H1 (cell line): ENCODE results near the gene OLIG2. TPM values are rescaled to one million over a fixed set of nuclear protein-coding genes. Genes with fewer than 3 reads are reported as not detected.

Experiments
- ASH2L ChIP-seq: fragments of 200-600, 300-600 bp; sonication (generic); IDR thresholded peaks from one replicate; pipeline ENCODE4 v1.7.1; 2017; ENCODE audit warnings: low read length
- ATF2 ChIP-seq: IDR thresholded peaks from 2 replicates; pipeline ENCODE4 v1.6.1; 2012; ENCODE audit warnings: low read length, inconsistent platforms
- BACH1 ChIP-seq: IDR thresholded peaks from 2 replicates; pipeline ENCODE4 v1.6.1; 2012; ENCODE audit warnings: low read length, improper control_type of control experiment
- CHD2 ChIP-seq: IDR thresholded peaks from 2 replicates; pipeline ENCODE4 v1.6.1; 2012; ENCODE audit warnings: low read length, improper control_type of control experiment
- CTBP2 ChIP-seq: IDR thresholded peaks from 2 replicates; pipeline ENCODE4 v1.7.0; 2011; ENCODE audit warnings: borderline replicate concordance, mild to moderate bottlenecking, moderate library complexity, mixed read lengths, low read length; ENCODE audit not compliant: insufficient read depth, insufficient read length
- CTCF ChIP-seq, 3 experiments: IDR thresholded peaks; 1 replicate in 2 of 3; 2 replicates in 1 of 3; pipeline versions ENCODE4 v1.5.1 to v1.6.1; 2011; ENCODE audit warnings: low read length in 3 of 3, mild to moderate bottlenecking in 3 of 3, inconsistent platforms in 2 of 3, low read depth in 1 of 3, moderate library complexity in 1 of 3; ENCODE audit not compliant: insufficient read depth in 1 of 3; ENCODE audit errors: control extremely low read depth in 1 of 3
- E2F6 ChIP-seq: IDR thresholded peaks from 2 replicates; pipeline ENCODE4 v1.6.1; 2012; ENCODE audit warnings: inconsistent platforms
- GTF2F1 ChIP-seq: IDR thresholded peaks from 2 replicates; pipeline ENCODE4 v1.6.1; 2012; ENCODE audit warnings: low read depth, low read length, improper control_type of control experiment, borderline replicate concordance
- MAFK ChIP-seq: IDR thresholded peaks from 2 replicates; pipeline ENCODE4 v1.6.1; 2012; ENCODE audit warnings: low read depth, mild to moderate bottlenecking, improper control_type of control experiment, low read length
- MAX ChIP-seq: IDR thresholded peaks from 2 replicates; pipeline ENCODE4 v1.6.1; 2012; ENCODE audit warnings: inconsistent platforms
- RNF2 ChIP-seq: fragments of 200-900, 300-1000 bp; sonication (generic); IDR thresholded peaks from 2 replicates; pipeline ENCODE4 v1.7.1; 2016; ENCODE audit warnings: borderline replicate concordance, low read depth, mild to moderate bottlenecking, antibody characterized with exemption, low read length; ENCODE audit not compliant: poor library complexity, severe bottlenecking; ENCODE audit errors: missing control alignments
- RXRA ChIP-seq: IDR thresholded peaks from 2 replicates; pipeline ENCODE4 v1.6.1; 2011; ENCODE audit warnings: low read depth, mild to moderate bottlenecking, low read length, moderate library complexity; ENCODE audit not compliant: insufficient read depth
- SAP30 ChIP-seq: fragments of 300-600 bp; sonication (generic); IDR thresholded peaks from 2 replicates; pipeline ENCODE4 v1.7.1; 2012; ENCODE audit warnings: low read length, moderate library complexity, mild to moderate bottlenecking, inconsistent platforms; ENCODE audit not compliant: insufficient read depth, insufficient replicate concordance
- SIRT6 ChIP-seq: IDR thresholded peaks from one replicate; pipeline ENCODE4 v1.7.1; 2012; ENCODE audit warnings: low read length, inconsistent platforms
- SP4 ChIP-seq: IDR thresholded peaks from 2 replicates; pipeline ENCODE4 v1.6.1; 2012; ENCODE audit warnings: low read length, inconsistent platforms
- SUZ12 ChIP-seq: fragments of 200-600 bp; sonication (generic); IDR thresholded peaks from 2 replicates; pipeline ENCODE4 v1.6.1; 2012; ENCODE audit warnings: mild to moderate bottlenecking, inconsistent platforms, low read length, moderate library complexity, mixed read lengths
- TBP ChIP-seq: IDR thresholded peaks from 2 replicates; pipeline ENCODE4 v1.6.1; 2011; ENCODE audit warnings: low read depth, low read length, improper control_type of control experiment
- polyA plus RNA-seq, 7 experiments: library from polyadenylated mRNA; depleted of rRNA in 3 of 7; stranded (reverse) in 5 of 7; unstranded in 2 of 7; fragments of >200 nt in 5 of 7; fragments of 200-250 nt in 2 of 7; gene quantifications; 1 replicate in 5 of 7; 2 replicates in 1 of 7; 4 replicates in 1 of 7; pipeline versions ENCODE4 v1.2.1 to v1.2.3, GENCODE V29; 2011 to 2013; ENCODE audit warnings: missing spikeins in 2 of 7, mixed read lengths in 2 of 7
- total RNA-seq: library from RNA; stranded (reverse); fragmentation: NEBNext Ultra II Directional; extraction: Animal tissue kit (Norgen Biotek cat#: 25700); gene quantifications from 2 replicates; pipeline ENCODE4 v1.2.1, GENCODE V29; 2021

OLIG2 gene
- total and polyA plus RNA-seq, 2 of the 8 experiments (the other 6 are each of a cell fraction or from before 2014, with no cell fraction given), result 0.79 TPM; not detected in 1

GRCh38 chr21:33025489-33026442 is at the start of gene OLIG2 (continued):
- TF ChIP-seq SIRT6 (no peak), MAX (peak; percentile 71; the same call in 1 of the 2 replicates), SAP30 (no peak), ASH2L (no peak), ATF2 (no peak), BACH1 (no peak), CTBP2 (no peak), CTCF (IDR thresholded peaks at IDR 0.05; ENCODE audit: control extremely low read depth in 1 of 3, insufficient read depth in 1 of 3, low read depth in 1 of 3, low read length in 3 of 3) (no peak), MAFK (no peak), CHD2 (no peak), SP4 (no peak), GTF2F1 (no peak), RNF2 (no peak), TBP (no peak), E2F6 (peak; percentile 59), RXRA (no peak), SUZ12 (no peak; the same call in 1 of the 2 replicates)
